ENCODE data around the gene ZC3H18. TPM values are rescaled to one million over a fixed set of nuclear protein-coding genes. Genes with fewer than 3 reads are reported as not detected.

ZC3H18 gene
- total RNA-seq, 1 experiment from 2014 or later, result 7.9 TPM

GRCh38 chr16:88622866-88623265 is 52.7 kb downstream of the ZC3H18 start:
- no peak for DNase-seq (ENCODE audit: low read depth)

GRCh38 chr16:88623858-88624257 is 53.7 kb downstream of the ZC3H18 start:
- DNase-seq (ENCODE audit: low read depth), result no peak

- DNase-seq (ENCODE audit: low read depth), result no peak
Measured at GRCh38 chr16:88624481-88624880, 54.3 kb downstream of the ZC3H18 start.

- no peak for DNase-seq (ENCODE audit: low read depth)
Measured at GRCh38 chr16:88624977-88625576, 54.9 kb downstream of the ZC3H18 start.

- no peak for DNase-seq (ENCODE audit: low read depth)
Measured at GRCh38 chr16:88626646-88627045, 56.4 kb downstream of the ZC3H18 start.

GRCh38 chr16:88627531-88628411 is 57.6 kb downstream of the ZC3H18 start:
- no peak for DNase-seq (ENCODE audit: low read depth)

GRCh38 chr16:88628512-88628974 is 58.3 kb downstream of the ZC3H18 start:
- no peak for DNase-seq (ENCODE audit: low read depth)

- no peak for DNase-seq (ENCODE audit: low read depth)
Measured at GRCh38 chr16:88629835-88630234, 59.6 kb downstream of the ZC3H18 start.

GRCh38 chr16:88630433-88630832 is 60.2 kb downstream of the ZC3H18 start:
- DNase-seq (ENCODE audit: low read depth), result no peak

GRCh38 chr16:88630941-88631340 is 60.7 kb downstream of the ZC3H18 start:
- no peak for DNase-seq (ENCODE audit: low read depth)

- no peak for DNase-seq (ENCODE audit: low read depth)
Measured at GRCh38 chr16:88631384-88631783, 61.2 kb downstream of the ZC3H18 start.

- DNase-seq (ENCODE audit: low read depth), result no peak
Measured at GRCh38 chr16:88631920-88632586, 61.9 kb downstream of the ZC3H18 start.

GRCh38 chr16:88632587-88632930 is 62.4 kb downstream of the ZC3H18 start:
- DNase-seq (ENCODE audit: low read depth), result no peak

GRCh38 chr16:88633684-88634140 is 63.5 kb downstream of the ZC3H18 start:
- peak; percentile 27 for DNase-seq (ENCODE audit: low read depth)

GRCh38 chr16:88634141-88634993 is 64.2 kb downstream of the ZC3H18 start:
- DNase-seq (ENCODE audit: low read depth), result peak; percentile 69

- peak; percentile 32 for DNase-seq (ENCODE audit: low read depth)
Measured at GRCh38 chr16:88634994-88635670, 64.9 kb downstream of the ZC3H18 start.

GRCh38 chr16:88635671-88636319 is 65.6 kb downstream of the ZC3H18 start:
- no peak for DNase-seq (ENCODE audit: low read depth)

- DNase-seq (ENCODE audit: low read depth), result no peak
Measured at GRCh38 chr16:88636488-88637265, 66.5 kb downstream of the ZC3H18 start.

- DNase-seq (ENCODE audit: low read depth), result no peak
Measured at GRCh38 chr16:88638323-88639230, 68.4 kb downstream of the ZC3H18 start, which contains the start of gene IL17C. IL17C (plus strand) TSS chr16:88638572; CDS start chr16:88638642, 70 bp downstream.

Data from RPMI7951 (cell line).